ENCODE measurements around the gene LAPTM5.

The LAPTM5 gene

GRCh38 chr1:30741239-30741894 is 16.2 kb downstream of the LAPTM5 start:
- no peak for DNase-seq
- peak overlapping the region; percentile 81 for H3K27ac Mint-ChIP-seq
- peaks cover 78 to 96% of the 10 kb centered on the region in 2 donors for H3K36me3 Mint-ChIP-seq
- no peaks in the 10 kb centered on the region for H3K27me3 Mint-ChIP-seq
- H3K9me3 Mint-ChIP-seq: no peaks in the 10 kb centered on the region
- H3K4me3 Mint-ChIP-seq: peak overlapping the region; percentile 66 to 76
- no peak for ATAC-seq (replicated peaks)
- peaks cover 68 to 100% of the 10 kb centered on the region in 2 donors for H3K4me1 Mint-ChIP-seq

GRCh38 chr1:30740251-30741238 is 17.0 kb downstream of the LAPTM5 start:
- no peak for ATAC-seq (replicated peaks)

DNA sequence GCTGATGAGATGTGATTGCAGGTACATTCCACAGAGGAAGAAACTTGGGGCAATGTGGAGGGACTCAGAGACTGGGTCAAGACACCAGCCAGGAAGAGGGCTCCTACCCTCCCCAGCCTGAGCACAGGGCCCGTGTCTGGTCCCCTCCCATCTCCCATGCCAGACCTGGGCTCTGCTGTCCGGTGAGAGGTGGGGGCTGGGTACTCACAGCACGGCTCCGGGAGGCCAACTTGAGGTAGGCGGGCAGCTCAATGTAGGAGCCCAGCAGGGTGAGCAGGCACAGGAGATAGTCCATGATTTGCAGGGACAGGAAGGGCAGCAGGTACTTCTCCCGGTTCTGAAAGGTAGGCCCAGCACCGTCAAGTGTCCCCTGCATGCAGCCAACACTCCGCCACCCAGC is 18.0 kb downstream of the LAPTM5 start:
- Mint-ChIP-seq H3K4me3 (no peak overlapping the region), H3K27ac (peak overlapping the region; percentile 86)
- ATAC-seq (replicated peaks): no peak

More at GRCh38 chr1:30740251-30741238, 17.0 kb downstream of the LAPTM5 start:
- H3K4me3 Mint-ChIP-seq: peak overlapping the region; percentile 66 to 76
- H3K27me3 Mint-ChIP-seq: no peaks in the 10 kb centered on the region
- no peaks in the 10 kb centered on the region for H3K9me3 Mint-ChIP-seq
- H3K4me1 Mint-ChIP-seq: peaks cover 64 to 100% of the 10 kb centered on the region in 2 donors
- peak overlapping the region; percentile 86 for H3K27ac Mint-ChIP-seq
- H3K36me3 Mint-ChIP-seq: peaks cover 77 to 97% of the 10 kb centered on the region in 2 donors
- DNase-seq: no peak

DNA sequence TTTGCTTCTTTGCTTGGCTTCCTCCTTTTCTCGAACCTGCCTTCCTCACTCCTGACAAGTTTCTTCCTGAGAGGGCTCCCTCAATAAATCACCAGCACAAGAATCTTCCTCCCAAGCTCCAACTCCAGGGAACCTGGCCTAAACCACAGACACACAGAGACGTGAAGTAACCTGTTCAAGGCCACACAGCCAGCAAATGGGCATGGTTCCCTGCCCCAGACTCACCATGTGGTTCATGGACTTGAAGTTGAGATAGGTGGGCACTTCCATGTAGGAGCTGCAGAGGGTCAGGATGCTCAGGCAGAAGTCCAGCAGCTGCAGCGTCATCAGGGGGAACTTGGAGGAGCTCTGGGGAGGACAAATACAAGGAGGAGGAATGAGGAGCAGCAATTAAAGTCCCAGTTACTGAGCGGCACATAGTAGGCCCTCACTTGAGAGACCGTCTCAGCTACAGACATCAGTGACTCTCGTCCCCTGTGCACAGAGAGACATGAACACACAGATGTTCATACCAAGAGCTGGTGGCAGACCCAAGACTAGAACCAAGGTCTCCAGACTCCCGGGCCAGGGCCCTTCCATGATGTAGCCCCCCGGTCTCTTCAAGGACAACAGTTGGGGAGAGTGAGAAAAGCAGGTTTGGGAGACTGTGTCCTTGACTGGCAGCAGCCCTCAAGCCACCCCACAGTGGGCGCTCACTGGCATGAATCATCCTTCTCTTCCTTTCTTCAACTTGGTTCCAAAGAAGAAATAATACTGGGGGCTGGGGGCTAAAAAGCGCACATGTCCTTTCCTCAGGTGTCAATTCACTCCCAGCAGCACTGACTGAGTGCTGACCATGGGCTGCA is 18.6 kb downstream of the LAPTM5 start:
- H3K36me3 Mint-ChIP-seq: peaks cover 81 to 98% of the 10 kb centered on the region in 2 donors

More for the DNA sequence above, 18.0 kb downstream of the LAPTM5 start:
- H3K27me3 Mint-ChIP-seq: no peaks in the 10 kb centered on the region
- no peaks in the 10 kb centered on the region for H3K9me3 Mint-ChIP-seq
- DNase-seq: no peak
- peaks cover 80 to 97% of the 10 kb centered on the region in 2 donors for H3K36me3 Mint-ChIP-seq
- H3K4me1 Mint-ChIP-seq: peaks cover 60 to 98% of the 10 kb centered on the region in 2 donors

GRCh38 chr1:30738040-30738714 is 19.4 kb downstream of the LAPTM5 start:
- DNase-seq (no peak), ATAC-seq (replicated peaks) (peak in 1 of 2 donors; percentile 16)
- Mint-ChIP-seq H3K4me3 (no peak overlapping the region), H3K27me3 (no peaks in the 10 kb centered on the region), H3K4me1 (peaks cover 52 to 83% of the 10 kb centered on the region in 2 donors), H3K9me3 (no peaks in the 10 kb centered on the region), H3K27ac (peak overlapping the region; percentile 86), H3K36me3 (peaks cover 79 to 98% of the 10 kb centered on the region in 2 donors)

More for the DNA sequence above, 18.6 kb downstream of the LAPTM5 start:
- ATAC-seq (replicated peaks): no peak
- peak overlapping the region; percentile 12 to 39 for H3K4me3 Mint-ChIP-seq
- H3K4me1 Mint-ChIP-seq: peaks cover 56 to 91% of the 10 kb centered on the region in 2 donors
- H3K27ac Mint-ChIP-seq: peak overlapping the region; percentile 86
- DNase-seq: no peak
- no peaks in the 10 kb centered on the region for H3K27me3 Mint-ChIP-seq
- no peaks in the 10 kb centered on the region for H3K9me3 Mint-ChIP-seq

- no peaks in the 10 kb centered on the region for H3K27me3 Mint-ChIP-seq
- no peaks in the 10 kb centered on the region for H3K9me3 Mint-ChIP-seq
- peak overlapping the region; percentile 65 for H3K27ac Mint-ChIP-seq
- H3K4me1 Mint-ChIP-seq: peaks cover 50 to 82% of the 10 kb centered on the region in 2 donors
- DNase-seq (no peak), ATAC-seq (replicated peaks) (no peak)
- H3K36me3 Mint-ChIP-seq: peaks cover 79 to 97% of the 10 kb centered on the region in 2 donors
- H3K4me3 Mint-ChIP-seq: no peak overlapping the region
Observed at GRCh38 chr1:30737357-30738039, 20.1 kb downstream of the LAPTM5 start.

- peaks cover 69 to 91% of the 10 kb centered on the region in 2 donors for H3K36me3 Mint-ChIP-seq
- peaks cover 49 to 82% of the 10 kb centered on the region in 2 donors for H3K4me1 Mint-ChIP-seq
- H3K27ac Mint-ChIP-seq: peak overlapping the region; percentile 69
- H3K27me3 Mint-ChIP-seq: no peaks in the 10 kb centered on the region
- H3K9me3 Mint-ChIP-seq: no peaks in the 10 kb centered on the region
- H3K4me3 Mint-ChIP-seq: peak overlapping the region in 1 of 2 donors; percentile 14
- ATAC-seq (replicated peaks) (no peak), DNase-seq (no peak)
Observed at GRCh38 chr1:30735668-30736498, 21.7 kb downstream of the LAPTM5 start.

- H3K4me1 Mint-ChIP-seq: peaks cover 51 to 82% of the 10 kb centered on the region in 2 donors
- no peaks in the 10 kb centered on the region for H3K9me3 Mint-ChIP-seq
- ATAC-seq (replicated peaks) (no peak), DNase-seq (no peak)
- H3K27me3 Mint-ChIP-seq: no peaks in the 10 kb centered on the region
- H3K4me3 Mint-ChIP-seq: no peak overlapping the region
- H3K27ac Mint-ChIP-seq: peak overlapping the region; percentile 43
- H3K36me3 Mint-ChIP-seq: peaks cover 63 to 83% of the 10 kb centered on the region in 2 donors
Observed at GRCh38 chr1:30735124-30735523, 22.4 kb downstream of the LAPTM5 start.

- peaks cover 57 to 78% of the 10 kb centered on the region in 2 donors for H3K36me3 Mint-ChIP-seq
- peak overlapping the region in 1 of 2 donors; percentile 1 for H3K4me3 Mint-ChIP-seq
- DNase-seq: no peak
- H3K9me3 Mint-ChIP-seq: no peaks in the 10 kb centered on the region
- peak overlapping the region; percentile 43 for H3K27ac Mint-ChIP-seq
- no peaks in the 10 kb centered on the region for H3K27me3 Mint-ChIP-seq
- H3K4me1 Mint-ChIP-seq: peaks cover 53 to 82% of the 10 kb centered on the region in 2 donors
- no peak for ATAC-seq (replicated peaks)
Observed at GRCh38 chr1:30734580-30734979, 23.0 kb downstream of the LAPTM5 start.

DNA sequence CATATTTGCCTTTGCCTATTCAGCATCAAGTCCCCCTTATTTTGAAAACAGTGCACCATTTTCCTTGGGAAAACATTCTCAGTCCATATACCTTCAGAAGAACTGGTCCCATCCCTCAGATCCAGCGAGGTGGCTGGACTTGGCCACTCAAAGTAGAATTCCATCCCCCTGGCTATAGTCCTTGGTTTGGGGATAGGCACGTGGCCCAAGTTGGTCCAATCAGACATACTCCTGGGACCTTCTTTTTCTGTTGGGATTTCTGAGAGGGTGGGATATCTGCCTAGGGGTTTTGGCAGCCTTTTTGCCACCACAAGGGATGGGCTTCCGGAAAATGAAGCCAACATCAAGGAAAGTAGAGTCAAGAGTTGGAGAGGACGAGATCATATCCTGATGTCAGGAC is 23.5 kb downstream of the LAPTM5 start:
- Mint-ChIP-seq H3K27me3 (no peaks in the 10 kb centered on the region), H3K9me3 (no peaks in the 10 kb centered on the region), H3K4me3 (no peak overlapping the region), H3K4me1 (peaks cover 53 to 82% of the 10 kb centered on the region in 2 donors), H3K36me3 (peaks cover 53 to 73% of the 10 kb centered on the region in 2 donors), H3K27ac (no peak overlapping the region)
- DNase-seq (no peak), ATAC-seq (replicated peaks) (no peak)

DNA sequence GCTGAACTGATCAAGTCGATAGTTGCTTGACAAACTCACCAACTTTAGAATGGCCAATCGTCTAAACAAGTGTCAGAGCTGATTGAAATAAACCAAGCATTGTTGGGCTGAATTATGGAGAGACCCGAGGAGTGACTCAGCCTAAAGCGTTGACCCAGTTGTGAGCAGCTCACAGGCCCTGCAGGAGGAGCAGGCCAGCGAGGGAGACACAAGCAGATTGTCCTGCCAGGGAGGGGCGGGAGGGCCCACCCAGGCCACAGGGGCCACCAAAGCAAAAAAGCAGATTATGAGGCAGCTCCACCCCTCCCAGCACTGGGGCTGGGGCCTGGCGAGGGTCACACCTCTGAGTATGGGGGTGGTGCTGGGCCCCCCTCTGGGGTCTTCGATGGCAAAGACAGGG is 24.1 kb downstream of the LAPTM5 start:
- no peaks in the 10 kb centered on the region for H3K9me3 Mint-ChIP-seq
- DNase-seq (no peak), ATAC-seq (replicated peaks) (no peak)
- peaks cover 47 to 67% of the 10 kb centered on the region in 2 donors for H3K36me3 Mint-ChIP-seq
- H3K4me3 Mint-ChIP-seq: no peak overlapping the region
- H3K27me3 Mint-ChIP-seq: no peaks in the 10 kb centered on the region
- peaks cover 55 to 82% of the 10 kb centered on the region in 2 donors for H3K4me1 Mint-ChIP-seq
- H3K27ac Mint-ChIP-seq: peak overlapping the region; percentile 87

- peak; percentile 49 to 58 for ATAC-seq (replicated peaks)
- Mint-ChIP-seq H3K9me3 (no peaks in the 10 kb centered on the region), H3K27me3 (no peaks in the 10 kb centered on the region), H3K36me3 (peaks cover 38 to 58% of the 10 kb centered on the region in 2 donors), H3K4me3 (peak overlapping the region in 1 of 2 donors; percentile 36), H3K4me1 (peaks cover 62 to 82% of the 10 kb centered on the region in 2 donors), H3K27ac (peak overlapping the region; percentile 94)
- DNase-seq: peak; percentile 56
Observed at GRCh38 chr1:30732277-30732996, 25.1 kb downstream of the LAPTM5 start.
